GM21515 (cell line): ENCODE results near the gene RFWD3.

Experiments used
- ATAC-seq: cut with Tn5 transposase; IDR thresholded peaks from one replicate; pipeline ENCODE4 v1.9.1; 2021; ENCODE audit not compliant: unreplicated experiment

Gene RFWD3

GRCh38 chr16:74583926-74584666 is 82.6 kb downstream of the RFWD3 start:
- no peak for ATAC-seq

- ATAC-seq = no peak
Observed at GRCh38 chr16:74582970-74583369, 83.7 kb downstream of the RFWD3 start.

GRCh38 chr16:74580833-74581232 is 85.8 kb downstream of the RFWD3 start:
- peak; percentile 52 for ATAC-seq

- ATAC-seq = no peak
Observed at GRCh38 chr16:74578838-74579237, 87.8 kb downstream of the RFWD3 start.

GRCh38 chr16:74578433-74578832 is 88.2 kb downstream of the RFWD3 start:
- no peak for ATAC-seq

- no peak for ATAC-seq
Observed at GRCh38 chr16:74577882-74578366, 88.8 kb downstream of the RFWD3 start.

- ATAC-seq = no peak
Observed at GRCh38 chr16:74575807-74576643, 90.7 kb downstream of the RFWD3 start.

GRCh38 chr16:74575175-74575806 is 91.4 kb downstream of the RFWD3 start:
- no peak for ATAC-seq

GRCh38 chr16:74574146-74574545 is 92.5 kb downstream of the RFWD3 start:
- no peak for ATAC-seq

GRCh38 chr16:74573622-74574021 is 93.1 kb downstream of the RFWD3 start:
- no peak for ATAC-seq
